Ascending aorta (tissue), 2 donors: Measurements from ENCODE around the gene CCDC88A. TPM values are rescaled to one million over a fixed set of nuclear protein-coding genes. Genes with fewer than 3 reads are reported as not detected.

ENCODE experiments used
- DNase-seq, 2 donors: peaks; one replicate each; pipeline ENCODE4 v3.0.0-alpha.2; 2019; ENCODE audit warnings: low spot score in 2 of 2
- H3K27ac ChIP-seq, 2 donors: fragments of 200-600 bp; sonication (generic); one replicate each; pipeline ENCODE4 v1.5.1; 2016 to 2017; ENCODE audit warnings: mild to moderate bottlenecking in 1 of 2
- H3K27me3 ChIP-seq: fragments of 200-600 bp; sonication (generic); one replicate; pipeline ENCODE4 v1.5.1; 2017
- H3K36me3 ChIP-seq, 2 donors: fragments of 200-600 bp; sonication (generic); one replicate each; pipeline ENCODE4 v1.5.1; 2016
- H3K4me1 ChIP-seq, 2 donors: fragments of 200-600 bp; sonication (generic); one replicate each; pipeline ENCODE4 v1.5.1; 2016 to 2017; ENCODE audit warnings: mild to moderate bottlenecking in 1 of 2
- H3K4me3 ChIP-seq, 2 donors: fragments of 200-600 bp; sonication (generic); one replicate each; pipeline ENCODE4 v1.5.1; 2016 to 2017; ENCODE audit warnings: mild to moderate bottlenecking in 1 of 2
- H3K9me3 ChIP-seq, 2 donors: fragments of 200-600 bp; sonication (generic); one replicate each; pipeline ENCODE4 v1.5.1; 2016
- CTCF ChIP-seq, 3 experiments: fragments of 200-600 bp in 2 of 3; fragments of 450-650 bp in 1 of 3; sonication (generic) in 2 of 3; IDR thresholded peaks; one replicate each; pipeline ENCODE4 v1.5.1; 2016 to 2019; ENCODE audit warnings: antibody characterized with exemption in 3 of 3, mild to moderate bottlenecking in 1 of 3, moderate library complexity in 1 of 3
- intact Hi-C: fragments of 100-400 bp; cut with DNase I; formaldehyde crosslinking; loops from one replicate; pipeline ENCODE4 v1.15.1; 2023
- total RNA-seq: library from RNA; depleted of rRNA; stranded (reverse); fragments of >200 nt; gene quantifications from one replicate; pipeline ENCODE4 v1.1.0, GENCODE V29; 2016

The CCDC88A gene
- total RNA-seq, 1 donor from 2014 or later, result 39.2 TPM

- intact Hi-C loops, result no loop called here
These were observed 19.4 kb upstream of the CCDC88A start for GRCh38 chr2:55439101-55439397.

GRCh38 chr2:55438391-55439100, 18.9 kb upstream of the CCDC88A start:
- no peak overlapping the region for H3K4me3 ChIP-seq
- no peaks in the 10 kb centered on the region for H3K36me3 ChIP-seq
- H3K4me1 ChIP-seq, result no peaks in the 10 kb centered on the region
- no peak for TF ChIP-seq CTCF (IDR thresholded peaks at IDR 0.05)
- no peak for DNase-seq
- H3K27me3 ChIP-seq, result no peaks in the 10 kb centered on the region
- intact Hi-C loops, result no loop called here
- H3K9me3 ChIP-seq, result no peaks in the 10 kb centered on the region
- H3K27ac ChIP-seq, result no peak overlapping the region

More at GRCh38 chr2:55439101-55439397, 19.4 kb upstream of the CCDC88A start:
- no peak for TF ChIP-seq CTCF (IDR thresholded peaks at IDR 0.05)
- Histone ChIP-seq H3K4me1 (no peaks in the 10 kb centered on the region), H3K27me3 (no peaks in the 10 kb centered on the region), H3K9me3 (no peaks in the 10 kb centered on the region), H3K4me3 (no peak overlapping the region), H3K27ac (no peak overlapping the region), H3K36me3 (no peaks in the 10 kb centered on the region)
- no peak for DNase-seq

- H3K9me3 ChIP-seq, result no peaks in the 10 kb centered on the region
- intact Hi-C loops, result no loop called here
- DNase-seq, result no peak
- TF ChIP-seq CTCF (IDR thresholded peaks at IDR 0.05), result no peak
- no peak overlapping the region for H3K27ac ChIP-seq
- H3K27me3 ChIP-seq, result no peaks in the 10 kb centered on the region
- no peak overlapping the region for H3K4me3 ChIP-seq
- no peaks in the 10 kb centered on the region for H3K36me3 ChIP-seq
- H3K4me1 ChIP-seq, result no peaks in the 10 kb centered on the region
These were observed 18.1 kb upstream of the CCDC88A start for GRCh38 chr2:55437515-55438390.

GRCh38 chr2:55431982-55432627, 12.4 kb upstream of the CCDC88A start:
- Histone ChIP-seq H3K4me1 (no peaks in the 10 kb centered on the region), H3K36me3 (no peaks in the 10 kb centered on the region), H3K27ac (no peak overlapping the region), H3K27me3 (no peaks in the 10 kb centered on the region), H3K9me3 (no peaks in the 10 kb centered on the region), H3K4me3 (no peak overlapping the region)
- peak; percentile 50 to 73 (median 66) for TF ChIP-seq CTCF (IDR thresholded peaks at IDR 0.05)
- intact Hi-C loops, result loop anchor here (2.0 kb wide), 1 partner anchor 163 kb away; the partner anchor contains the start of gene MTIF2
- DNase-seq, result no peak

- intact Hi-C loops, result no loop called here
- H3K36me3 ChIP-seq, result no peaks in the 10 kb centered on the region
- H3K9me3 ChIP-seq, result no peaks in the 10 kb centered on the region
- no peaks in the 10 kb centered on the region for H3K4me1 ChIP-seq
- no peak overlapping the region for H3K4me3 ChIP-seq
- no peak overlapping the region for H3K27ac ChIP-seq
- no peaks in the 10 kb centered on the region for H3K27me3 ChIP-seq
- TF ChIP-seq CTCF (IDR thresholded peaks at IDR 0.05), result no peak
- no peak for DNase-seq
These were observed 10.7 kb upstream of the CCDC88A start for GRCh38 chr2:55430211-55430975.
